ENCODE measurements around the gene ROBO4. TPM values are rescaled to one million over a fixed set of nuclear protein-coding genes. Genes with fewer than 3 reads are reported as not detected.
A peak's percentile ranks its signal among the peaks of the same experiment; 100 is the strongest.

The ROBO4 gene
- total and polyA plus RNA-seq, 4 experiments from 2014 or later = not detected

DNA sequence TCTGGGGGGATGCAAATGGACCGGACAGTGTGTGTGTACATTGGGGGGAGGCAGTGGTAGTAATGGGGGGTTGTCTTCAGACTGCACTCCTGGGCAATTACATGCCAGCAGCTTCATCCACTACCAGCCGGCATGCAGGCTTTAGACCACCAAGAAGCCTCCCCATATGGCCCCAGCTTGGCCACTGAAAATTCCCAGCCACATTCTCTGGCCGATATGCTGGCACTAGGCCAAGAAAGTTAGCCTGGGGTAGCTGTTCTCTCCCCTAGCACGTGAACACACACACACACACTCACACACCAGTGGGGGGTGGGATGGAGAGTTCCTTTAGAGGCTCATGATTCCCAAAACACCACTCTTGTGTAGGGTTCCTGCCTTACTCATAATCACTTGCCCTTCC lies 36.0 kb downstream of the ROBO4 start:
- H3K36me3 ChIP-seq (ENCODE audit: insufficient read depth, low read length) = no peaks in the 10 kb centered on the region
- H3K27ac ChIP-seq (ENCODE audit: low read depth, low read length) = no peak overlapping the region
- no peak overlapping the region for H3K4me3 ChIP-seq (ENCODE audit: low read length in 2 of 2)
- ChIA-PET CTCF (ENCODE audit: partially characterized antibody) (interaction anchor here (0.9 to 1.5 kb wide), 2 partner anchors 63 to 218 kb away, joined by 3 to 5 read pairs; no protein-coding TSS in a partner anchor), POLR2A (ENCODE audit: partially characterized antibody) (no interaction called here)
- no peaks in the 10 kb centered on the region for H3K36me3 Mint-ChIP-seq
- H3K27me3 Mint-ChIP-seq = peaks cover 39 to 45% of the 10 kb centered on the region in 2 donors
- peaks cover 22% of the 10 kb centered on the region for H3K4me1 ChIP-seq (ENCODE audit: insufficient read depth, low read length)
- DNase-seq = no peak
- peaks cover 41% of the 10 kb centered on the region for H3K27me3 ChIP-seq (ENCODE audit: insufficient read depth, low read length)
- intact Hi-C loops (cut with micrococcal nuclease) = no loop called here
- H3K9me3 ChIP-seq (ENCODE audit: control insufficient read depth in 1 of 2, low read length in 2 of 2) = no peaks in the 10 kb centered on the region
- H3K27ac Mint-ChIP-seq = no peak overlapping the region
- H3K4me1 Mint-ChIP-seq = peaks cover 10 to 36% (median 23%) of the 10 kb centered on the region in 4 donors
- no peak overlapping the region for H3K4me3 Mint-ChIP-seq
- no peaks in the 10 kb centered on the region for H3K9me3 Mint-ChIP-seq

- Mint-ChIP-seq H3K36me3 (no peaks in the 10 kb centered on the region), H3K9me3 (no peaks in the 10 kb centered on the region), H3K4me1 (peaks cover 6 to 16% (median 11%) of the 10 kb centered on the region in 4 donors), H3K4me3 (no peak overlapping the region), H3K27me3 (peaks cover 27 to 28% of the 10 kb centered on the region in 2 donors), H3K27ac (no peak overlapping the region)
- no peaks in the 10 kb centered on the region for H3K36me3 ChIP-seq (ENCODE audit: insufficient read depth, low read length)
- H3K4me3 ChIP-seq (ENCODE audit: low read length in 2 of 2) = no peak overlapping the region
- CTCF ChIA-PET (ENCODE audit: partially characterized antibody) = interaction anchor here (3.1 kb wide), 1 partner anchor 17 kb away, joined by 10 read pairs; no protein-coding TSS in a partner anchor
- no peak for DNase-seq
- H3K27me3 ChIP-seq (ENCODE audit: insufficient read depth, low read length) = peaks cover 21% of the 10 kb centered on the region
- no peaks in the 10 kb centered on the region for H3K9me3 ChIP-seq (ENCODE audit: control insufficient read depth in 1 of 2, low read length in 2 of 2)
- peaks cover 3% of the 10 kb centered on the region for H3K4me1 ChIP-seq (ENCODE audit: insufficient read depth, low read length)
- no peak overlapping the region for H3K27ac ChIP-seq (ENCODE audit: low read depth, low read length)
- POLR2A ChIA-PET (ENCODE audit: partially characterized antibody) = no interaction called here
- intact Hi-C loops (cut with micrococcal nuclease) = no loop called here
Observed at GRCh38 chr11:124859171-124859570, 38.5 kb downstream of the ROBO4 start.

DNA sequence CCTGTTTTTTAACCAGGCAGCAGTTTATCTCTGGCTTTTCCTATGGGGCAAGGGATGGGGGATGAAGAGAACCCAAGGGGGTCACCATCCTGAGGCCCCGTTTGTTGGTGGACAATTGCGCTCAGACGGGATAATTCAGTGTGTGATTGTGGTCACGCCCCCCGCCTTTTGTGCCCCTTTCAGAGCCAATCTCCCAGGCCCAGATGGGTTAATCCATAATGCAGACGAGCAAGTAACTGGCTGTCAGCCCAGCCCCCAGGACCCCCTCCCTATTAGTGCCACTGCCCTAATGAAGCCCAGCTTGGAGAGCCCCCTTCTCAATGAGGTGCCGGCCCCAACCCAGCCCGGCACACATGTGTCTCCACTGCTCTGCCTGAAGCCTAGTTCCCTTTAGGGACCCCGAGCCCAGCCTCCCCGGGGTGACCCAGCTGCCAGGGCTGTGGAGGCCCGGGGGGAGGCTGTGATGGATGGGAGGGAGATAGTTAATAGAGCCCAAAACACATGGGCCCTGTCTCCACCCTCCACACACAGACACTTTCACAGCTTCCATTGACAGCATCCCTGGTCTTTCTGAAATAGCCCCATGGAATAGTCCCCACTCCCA lies 51.5 kb downstream of the ROBO4 start:
- CTCF ChIA-PET (ENCODE audit: partially characterized antibody) = interaction anchor here (0.9 kb wide), 1 partner anchor 8 kb away, joined by 3 read pairs; no protein-coding TSS in a partner anchor
- POLR2A ChIA-PET (ENCODE audit: partially characterized antibody) = no interaction called here
- Histone ChIP-seq H3K27ac (ENCODE audit: low read depth, low read length) (no peak overlapping the region), H3K4me3 (ENCODE audit: low read length in 2 of 2) (no peak overlapping the region), H3K27me3 (ENCODE audit: insufficient read depth, low read length) (peaks cover 48% of the 10 kb centered on the region), H3K9me3 (ENCODE audit: control insufficient read depth in 1 of 2, low read length in 2 of 2) (no peaks in the 10 kb centered on the region), H3K4me1 (ENCODE audit: insufficient read depth, low read length) (peaks cover 5% of the 10 kb centered on the region), H3K36me3 (ENCODE audit: insufficient read depth, low read length) (no peaks in the 10 kb centered on the region)
- no peak for DNase-seq
- Mint-ChIP-seq H3K36me3 (no peaks in the 10 kb centered on the region), H3K4me3 (no peak overlapping the region), H3K27me3 (peaks cover 74 to 79% of the 10 kb centered on the region in 2 donors), H3K9me3 (peaks cover 0 to 2% (median 0%) of the 10 kb centered on the region in 8 donors), H3K27ac (no peak overlapping the region), H3K4me1 (peaks cover 0 to 9% (median 3%) of the 10 kb centered on the region in 4 donors)
- intact Hi-C loops (cut with micrococcal nuclease) = no loop called here

- Mint-ChIP-seq H3K36me3 (no peaks in the 10 kb centered on the region), H3K27ac (no peak overlapping the region), H3K27me3 (peaks cover 75 to 83% of the 10 kb centered on the region in 2 donors), H3K4me1 (peaks cover 3 to 17% (median 8%) of the 10 kb centered on the region in 4 donors), H3K4me3 (no peak overlapping the region), H3K9me3 (peaks cover 0 to 2% (median 0%) of the 10 kb centered on the region in 8 donors)
- no peak for DNase-seq
- ChIA-PET CTCF (ENCODE audit: partially characterized antibody) (interaction anchor here (1.0 to 1.5 kb wide), 2 partner anchors 8 to 82 kb away, joined by 3 read pairs; no protein-coding TSS in a partner anchor), POLR2A (ENCODE audit: partially characterized antibody) (no interaction called here)
- Histone ChIP-seq H3K4me3 (ENCODE audit: low read length in 2 of 2) (no peak overlapping the region), H3K36me3 (ENCODE audit: insufficient read depth, low read length) (no peaks in the 10 kb centered on the region), H3K27me3 (ENCODE audit: insufficient read depth, low read length) (peaks cover 53% of the 10 kb centered on the region), H3K9me3 (ENCODE audit: control insufficient read depth in 1 of 2, low read length in 2 of 2) (no peaks in the 10 kb centered on the region), H3K4me1 (ENCODE audit: insufficient read depth, low read length) (peaks cover 8% of the 10 kb centered on the region), H3K27ac (ENCODE audit: low read depth, low read length) (no peak overlapping the region)
- intact Hi-C loops (cut with micrococcal nuclease) = no loop called here
Observed at GRCh38 chr11:124844664-124845079, 53.0 kb downstream of the ROBO4 start.

- Mint-ChIP-seq H3K27ac (no peak overlapping the region), H3K4me3 (peak overlapping the region in 1 of 8 donors; percentile 21), H3K27me3 (peaks cover 74 to 82% of the 10 kb centered on the region in 2 donors), H3K9me3 (peaks cover 0 to 2% (median 0%) of the 10 kb centered on the region in 8 donors), H3K4me1 (peaks cover 3 to 17% (median 8%) of the 10 kb centered on the region in 4 donors), H3K36me3 (no peaks in the 10 kb centered on the region)
- intact Hi-C loops (cut with micrococcal nuclease) = no loop called here
- H3K9me3 ChIP-seq (ENCODE audit: control insufficient read depth in 1 of 2, low read length in 2 of 2) = no peaks in the 10 kb centered on the region
- H3K27ac ChIP-seq (ENCODE audit: low read depth, low read length) = no peak overlapping the region
- H3K4me1 ChIP-seq (ENCODE audit: insufficient read depth, low read length) = peaks cover 10% of the 10 kb centered on the region
- H3K27me3 ChIP-seq (ENCODE audit: insufficient read depth, low read length) = peaks cover 57% of the 10 kb centered on the region
- no peaks in the 10 kb centered on the region for H3K36me3 ChIP-seq (ENCODE audit: insufficient read depth, low read length)
- H3K4me3 ChIP-seq (ENCODE audit: low read length in 2 of 2) = no peak overlapping the region
- DNase-seq = no peak
- ChIA-PET POLR2A (ENCODE audit: partially characterized antibody) (no interaction called here), CTCF (ENCODE audit: partially characterized antibody) (no interaction called here)
Observed at GRCh38 chr11:124843616-124843910, 54.1 kb downstream of the ROBO4 start.

GRCh38 chr11:124842305-124842704 lies 55.4 kb downstream of the ROBO4 start:
- Mint-ChIP-seq H3K27me3 (peaks cover 74 to 82% of the 10 kb centered on the region in 2 donors), H3K4me3 (no peak overlapping the region), H3K4me1 (peaks cover 3 to 18% (median 9%) of the 10 kb centered on the region in 4 donors), H3K36me3 (no peaks in the 10 kb centered on the region), H3K9me3 (peaks cover 0 to 2% (median 0%) of the 10 kb centered on the region in 8 donors), H3K27ac (no peak overlapping the region)
- no peaks in the 10 kb centered on the region for H3K9me3 ChIP-seq (ENCODE audit: control insufficient read depth in 1 of 2, low read length in 2 of 2)
- DNase-seq = no peak
- CTCF ChIA-PET (ENCODE audit: partially characterized antibody) = interaction anchor here (0.5 to 1.4 kb wide), 3 partner anchors 24 to 173 kb away, joined by 3 to 5 read pairs (median 4); no protein-coding TSS in a partner anchor
- POLR2A ChIA-PET (ENCODE audit: partially characterized antibody) = no interaction called here
- H3K4me1 ChIP-seq (ENCODE audit: insufficient read depth, low read length) = peaks cover 10% of the 10 kb centered on the region
- no peak overlapping the region for H3K27ac ChIP-seq (ENCODE audit: low read depth, low read length)
- H3K36me3 ChIP-seq (ENCODE audit: insufficient read depth, low read length) = no peaks in the 10 kb centered on the region
- intact Hi-C loops (cut with micrococcal nuclease) = no loop called here
- peaks cover 66% of the 10 kb centered on the region for H3K27me3 ChIP-seq (ENCODE audit: insufficient read depth, low read length)
- no peak overlapping the region for H3K4me3 ChIP-seq (ENCODE audit: low read length in 2 of 2)

DNA sequence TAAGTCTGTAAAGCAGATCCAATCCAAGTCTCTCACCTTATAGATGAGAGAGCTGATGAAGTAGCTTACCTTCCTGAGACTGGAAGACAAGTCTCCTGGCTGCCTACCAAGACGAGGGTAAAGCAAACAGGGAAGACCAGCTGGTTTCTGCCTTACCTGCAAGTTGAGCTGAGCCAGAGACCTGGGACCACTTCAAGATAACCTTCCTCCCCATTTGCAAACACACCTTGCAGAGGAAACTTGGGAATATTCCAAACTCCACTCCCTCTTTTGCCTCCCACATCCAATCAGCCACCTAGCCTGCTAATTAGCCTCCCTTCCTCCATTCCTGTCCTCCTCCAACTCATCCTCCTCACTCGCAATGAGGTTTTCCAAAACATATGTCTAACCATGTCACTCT lies 55.8 kb downstream of the ROBO4 start:
- CTCF ChIA-PET (ENCODE audit: partially characterized antibody) = interaction anchor here (0.5 to 1.4 kb wide), 3 partner anchors 24 to 172 kb away, joined by 3 to 5 read pairs (median 4); no protein-coding TSS in a partner anchor
- H3K9me3 ChIP-seq (ENCODE audit: control insufficient read depth in 1 of 2, low read length in 2 of 2) = no peaks in the 10 kb centered on the region
- Mint-ChIP-seq H3K4me1 (peaks cover 6 to 23% (median 13%) of the 10 kb centered on the region in 4 donors), H3K36me3 (no peaks in the 10 kb centered on the region), H3K27ac (no peak overlapping the region), H3K4me3 (no peak overlapping the region), H3K27me3 (peaks cover 72 to 82% of the 10 kb centered on the region in 2 donors), H3K9me3 (peaks cover 0 to 2% (median 0%) of the 10 kb centered on the region in 8 donors)
- no peaks in the 10 kb centered on the region for H3K36me3 ChIP-seq (ENCODE audit: insufficient read depth, low read length)
- DNase-seq = no peak
- H3K27me3 ChIP-seq (ENCODE audit: insufficient read depth, low read length) = peaks cover 66% of the 10 kb centered on the region
- no peak overlapping the region for H3K27ac ChIP-seq (ENCODE audit: low read depth, low read length)
- peaks cover 10% of the 10 kb centered on the region for H3K4me1 ChIP-seq (ENCODE audit: insufficient read depth, low read length)
- intact Hi-C loops (cut with micrococcal nuclease) = no loop called here
- H3K4me3 ChIP-seq (ENCODE audit: low read length in 2 of 2) = no peak overlapping the region
- POLR2A ChIA-PET (ENCODE audit: partially characterized antibody) = no interaction called here

Data from CD4-positive, alpha-beta memory T cell (primary cell).